ENCODE data around the gene ABHD12B. TPM values are rescaled to one million over a fixed set of nuclear protein-coding genes. Genes with fewer than 3 reads are reported as not detected.

The ABHD12B gene
- total RNA-seq, 1 experiment from 2014 or later = 51.0 TPM

DNA sequence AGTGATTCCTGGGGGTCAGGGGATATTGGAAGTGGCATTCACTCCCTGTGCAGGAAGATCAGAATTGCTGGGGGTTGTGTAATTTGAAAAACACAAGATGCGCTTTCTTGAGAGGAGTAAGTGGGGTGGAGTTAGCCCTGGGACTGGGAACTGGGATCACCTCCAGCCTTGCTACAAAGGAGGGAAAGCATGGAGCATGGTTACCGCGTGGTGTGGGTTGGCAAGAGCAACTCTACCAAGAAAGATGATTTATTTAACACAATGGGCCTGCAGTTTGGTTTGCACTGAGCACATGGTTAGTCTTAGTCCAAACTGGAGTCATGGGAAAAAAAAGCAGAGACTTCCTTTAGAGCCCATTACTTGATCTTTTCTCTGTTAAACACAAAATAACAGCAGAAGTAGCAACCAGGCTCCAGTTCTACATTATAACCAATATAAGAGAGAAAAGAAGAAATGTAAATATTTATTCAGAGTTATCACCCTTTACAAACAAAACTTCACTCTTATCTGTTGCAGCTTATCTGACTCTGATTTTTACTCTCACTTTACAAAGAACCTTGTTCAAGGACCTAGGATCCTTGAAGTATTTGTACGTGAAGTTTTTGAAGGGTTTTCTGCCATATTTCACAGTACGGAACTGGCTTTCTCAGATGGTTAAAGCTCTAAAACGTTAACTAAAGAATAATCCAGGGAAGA lies 38.8 kb upstream of the ABHD12B start:
- no peak for TF ChIP-seq CTCF (conservative IDR thresholded peaks at IDR 0.05)
- Histone ChIP-seq H3K4me2 (ENCODE audit: insufficient read depth, insufficient read length, low read length) (no peak overlapping the region), H3K9ac (ENCODE audit: extremely low read depth, insufficient read length, low read length) (no peak overlapping the region), H3K14ac (ENCODE audit: insufficient read depth, low read length) (no peak overlapping the region), H2BK120ac (ENCODE audit: low read depth, low read length, poor library complexity, severe bottlenecking) (no peak overlapping the region), H3K79me2 (ENCODE audit: insufficient read depth, low read length) (no peaks in the 10 kb centered on the region), H3K27ac (ENCODE audit: insufficient read length, low read depth, low read length) (no peak overlapping the region), H4K8ac (replicated peaks; ENCODE audit: insufficient read length, low read depth, low read length) (no peak overlapping the region), H2BK20ac (ENCODE audit: low read depth, low read length, poor library complexity, severe bottlenecking) (no peak overlapping the region), H2BK15ac (ENCODE audit: low read depth, low read length) (no peak overlapping the region), H3K9me3 (ENCODE audit: control insufficient read depth, low read depth, low read length) (no peaks in the 10 kb centered on the region), H3K56ac (ENCODE audit: insufficient read length, low read depth, low read length) (no peak overlapping the region), H4K20me1 (ENCODE audit: control insufficient read depth, insufficient read depth, insufficient read length) (no peaks in the 10 kb centered on the region), H3K4ac (ENCODE audit: low read depth, low read length) (no peak overlapping the region), H3K23ac (ENCODE audit: insufficient read length, low read depth, low read length) (no peak overlapping the region), H2BK12ac (ENCODE audit: insufficient read length, low read depth, low read length) (no peak overlapping the region), H2BK5ac (ENCODE audit: insufficient read length, low read length) (no peak overlapping the region), H4K5ac (ENCODE audit: insufficient read length, low read depth, low read length) (no peak overlapping the region), H3K23me2 (ENCODE audit: insufficient read length, low read depth, low read length, poor library complexity, severe bottlenecking) (peaks cover 14% of the 10 kb centered on the region), H3K18ac (ENCODE audit: insufficient read length, low read depth, low read length) (no peak overlapping the region), H3K27me3 (ENCODE audit: insufficient read depth, low read length) (peaks cover 26% of the 10 kb centered on the region), H2AFZ (ENCODE audit: low read length) (no peak overlapping the region), H3K79me1 (ENCODE audit: insufficient read depth, low read depth, low read length, poor library complexity, severe bottlenecking) (no peaks in the 10 kb centered on the region), H3K4me1 (ENCODE audit: insufficient read depth, low read length) (no peaks in the 10 kb centered on the region), H4K91ac (ENCODE audit: insufficient read length, low read depth, low read length) (no peak overlapping the region), H2AK5ac (ENCODE audit: insufficient read length, low read length) (no peak overlapping the region), H3T11ph (ENCODE audit: low read length) (no peak overlapping the region)
- no CpG with 5 or more reads among the region's 6 CpGs for WGBS (ENCODE audit: extremely low coverage, insufficient read length, low lambda C conversion rate)
- Mint-ChIP-seq H3K4me1 (peaks cover 32 to 35% of the 10 kb centered on the region in 2 experiments), H3K4me3 (peak overlapping the region in 1 of 2 experiments; percentile 38; a peak in 1 of 5 replicates), H3K27ac (no peak overlapping the region; a peak in 1 of 7 replicates), H3K36me3 (ENCODE audit: insufficient read depth in 1 of 3, low read depth in 3 of 3) (peaks cover 0 to 6% (median 0%) of the 10 kb centered on the region in 3 experiments; a peak in 2 of 7 replicates), H3K9me3 (peaks cover 0 to 4% of the 10 kb centered on the region in 2 experiments; a peak in 1 of 5 replicates), H3K27me3 (ENCODE audit: low read depth) (peaks cover 63% of the 10 kb centered on the region)
- no peak for DNase-seq

All from H9 (cell line).